CD4-positive, CD25-positive, alpha-beta regulatory T cell (primary cell): ENCODE measurements around the gene UGT1A9. TPM values are rescaled to one million over a fixed set of nuclear protein-coding genes. Genes with fewer than 3 reads are reported as not detected.
"Not testable (repeated sequence)": the region's sequence is repeated elsewhere in the genome, so short reads cannot be mapped to it uniquely, and the experiment has no call there.

Experiments used
- ATAC-seq, 2 donors: fragments of 150-1000 bp; cut with Tn5 transposase; one replicate each; pipeline ENCODE4 v1.10.0; 2021; ENCODE audit warnings: low read depth in 2 of 2, moderate number of reproducible peaks in 2 of 2, moderate library complexity in 1 of 2
- DNase-seq, 3 donors: peaks; one replicate each; pipeline versions ENCODE4 v3.0.0 to v3.0.0-alpha.2; 2012 to 2022; ENCODE audit warnings: mixed read lengths in 1 of 3
- H3K27ac ChIP-seq: one replicate; pipeline ENCODE4 v1.7.0; 2013; ENCODE audit warnings: mild to moderate bottlenecking, low read length; ENCODE audit not compliant: insufficient read depth, poor library complexity, severe bottlenecking
- H3K27me3 ChIP-seq: one replicate; pipeline ENCODE4 v1.7.0; 2013; ENCODE audit warnings: low read length; ENCODE audit not compliant: control insufficient read depth, insufficient read depth
- H3K36me3 ChIP-seq: one replicate; pipeline ENCODE4 v1.7.0; 2013; ENCODE audit warnings: mild to moderate bottlenecking, low read length, moderate library complexity; ENCODE audit not compliant: control insufficient read depth, insufficient read depth
- H3K4me1 ChIP-seq: 2 replicates; pipeline ENCODE4 v1.7.0; 2013; ENCODE audit warnings: mild to moderate bottlenecking, low read length; ENCODE audit not compliant: insufficient read depth, control insufficient read depth, poor library complexity, severe bottlenecking
- H3K4me3 ChIP-seq: one replicate; pipeline ENCODE4 v1.7.0; 2013; ENCODE audit warnings: low read depth, mild to moderate bottlenecking, low read length, moderate library complexity
- H3K9me3 ChIP-seq, 2 experiments: 1 replicate in 1 of 2; 2 replicates in 1 of 2; pipeline ENCODE4 v1.7.0; 2013; ENCODE audit warnings: low read length in 2 of 2, mild to moderate bottlenecking in 1 of 2, moderate library complexity in 1 of 2; ENCODE audit not compliant: control insufficient read depth in 2 of 2
- H3K27ac Mint-ChIP-seq, 3 donors: one replicate each; pipeline ENCODE4 v1.8.0; 2020 to 2022; ENCODE audit warnings: mild to moderate bottlenecking in 3 of 3, mixed read lengths in 3 of 3, moderate library complexity in 2 of 3
- H3K27me3 Mint-ChIP-seq: one replicate; pipeline ENCODE4 v1.8.0; 2022; ENCODE audit warnings: mild to moderate bottlenecking, mixed read lengths
- H3K36me3 Mint-ChIP-seq: one replicate; pipeline ENCODE4 v1.8.0; 2020; ENCODE audit warnings: mixed read lengths
- H3K4me1 Mint-ChIP-seq, 4 donors: one replicate each; pipeline ENCODE4 v1.8.0; 2020 to 2022; ENCODE audit warnings: mixed read lengths in 4 of 4, mild to moderate bottlenecking in 1 of 4
- H3K4me3 Mint-ChIP-seq, 4 donors: one replicate each; pipeline ENCODE4 v1.8.0; 2020 to 2022; ENCODE audit warnings: mild to moderate bottlenecking in 4 of 4, mixed read lengths in 4 of 4, moderate library complexity in 3 of 4
- H3K9me3 Mint-ChIP-seq, 7 donors: one replicate each; pipeline ENCODE4 v1.8.0; 2020 to 2022; ENCODE audit warnings: mixed read lengths in 7 of 7, mild to moderate bottlenecking in 3 of 7, moderate library complexity in 2 of 7
- polyA plus RNA-seq, 4 donors: library from polyadenylated mRNA; unstranded; fragments of 300-500 nt; fragmentation: Illumina TruSeq; gene quantifications; one replicate each; pipeline ENCODE4 v1.2.3, GENCODE V29; 2021
- total RNA-seq: library from RNA; stranded (reverse); gene quantifications from one replicate; pipeline ENCODE4 v1.2.3, GENCODE V29; 2022

The UGT1A9 gene
- total and polyA plus RNA-seq, 5 donors from 2014 or later = not detected

GRCh38 chr2:233713262-233713615 lies 41.5 kb downstream of the UGT1A9 start:
- H3K4me1 Mint-ChIP-seq = no peaks in the 10 kb centered on the region
- Histone ChIP-seq H3K9me3 (no peaks in the 10 kb centered on the region), H3K27me3 (peaks cover 9% of the 10 kb centered on the region), H3K4me1 (no peaks in the 10 kb centered on the region), H3K27ac (no peak overlapping the region), H3K36me3 (no peaks in the 10 kb centered on the region), H3K4me3 (no peak overlapping the region)
- no peak for DNase-seq
- H3K4me3 Mint-ChIP-seq = no peak overlapping the region
- no peak overlapping the region for H3K27ac Mint-ChIP-seq
- peaks cover 0 to 1% (median 0%) of the 10 kb centered on the region in 7 donors for H3K9me3 Mint-ChIP-seq
- H3K27me3 Mint-ChIP-seq = peaks cover 22% of the 10 kb centered on the region
- ATAC-seq = no peak
- H3K36me3 Mint-ChIP-seq = no peaks in the 10 kb centered on the region

- no peak overlapping the region for H3K4me3 Mint-ChIP-seq
- peaks cover 5% of the 10 kb centered on the region for H3K27me3 ChIP-seq
- peaks cover 17% of the 10 kb centered on the region for H3K27me3 Mint-ChIP-seq
- H3K4me1 ChIP-seq = no peaks in the 10 kb centered on the region
- H3K27ac ChIP-seq = no peak overlapping the region
- no peaks in the 10 kb centered on the region for H3K36me3 ChIP-seq
- no peaks in the 10 kb centered on the region for H3K4me1 Mint-ChIP-seq
- no peak overlapping the region for H3K4me3 ChIP-seq
- ATAC-seq = no peak
- H3K36me3 Mint-ChIP-seq = no peaks in the 10 kb centered on the region
- H3K9me3 ChIP-seq = no peaks in the 10 kb centered on the region
- no peak overlapping the region for H3K27ac Mint-ChIP-seq
- DNase-seq = no peak
- H3K9me3 Mint-ChIP-seq = peaks cover 0 to 1% (median 0%) of the 10 kb centered on the region in 7 donors
These were observed 42.4 kb downstream of the UGT1A9 start for GRCh38 chr2:233714121-233714520.

GRCh38 chr2:233718552-233718951 lies 46.9 kb downstream of the UGT1A9 start, which contains the start of gene UGT1A4:
TSS of gene UGT1A4 (plus strand) at chr2:233718736. CDS start at chr2:233718821, 85 bp downstream.
- no peaks in the 10 kb centered on the region for H3K4me1 Mint-ChIP-seq
- no peak for DNase-seq
- no peaks in the 10 kb centered on the region for H3K4me1 ChIP-seq
- no peak within 1 kb of the TSS for H3K27ac ChIP-seq
- H3K4me3 ChIP-seq = no peak within 1 kb of the TSS
- no peaks in the 10 kb centered on the region for H3K36me3 ChIP-seq
- H3K9me3 Mint-ChIP-seq = peaks cover 0 to 1% (median 0%) of the 10 kb centered on the region in 7 donors
- no peaks in the 10 kb centered on the region for H3K27me3 ChIP-seq
- H3K36me3 Mint-ChIP-seq = no peaks in the 10 kb centered on the region
- no peaks in the 10 kb centered on the region for H3K9me3 ChIP-seq
- no peak for ATAC-seq
- no peak within 1 kb of the TSS for H3K27ac Mint-ChIP-seq
- H3K4me3 Mint-ChIP-seq = peak within 1 kb of the TSS in 1 of 4 donors; percentile 13
- peaks cover 15% of the 10 kb centered on the region for H3K27me3 Mint-ChIP-seq

- H3K4me1 ChIP-seq = no peaks in the 10 kb centered on the region
- H3K9me3 ChIP-seq = no peaks in the 10 kb centered on the region
- no peaks in the 10 kb centered on the region for H3K27me3 ChIP-seq
- Mint-ChIP-seq H3K4me1 (no peaks in the 10 kb centered on the region), H3K27me3 (peaks cover 4% of the 10 kb centered on the region), H3K36me3 (no peaks in the 10 kb centered on the region), H3K27ac (no peak within 1 kb of the TSS), H3K9me3 (peaks cover 0 to 6% (median 0%) of the 10 kb centered on the region in 7 donors), H3K4me3 (no peak within 1 kb of the TSS)
- no peak within 1 kb of the TSS for H3K4me3 ChIP-seq
- no peaks in the 10 kb centered on the region for H3K36me3 ChIP-seq
- ATAC-seq (no peak), DNase-seq (no peak)
- H3K27ac ChIP-seq = no peak within 1 kb of the TSS
These were observed 57.1 kb downstream of the UGT1A9 start, which contains the start of gene UGT1A3 for GRCh38 chr2:233728723-233729301. TSS of gene UGT1A3 (plus strand) at chr2:233729042. CDS start at chr2:233729127, 85 bp downstream.

- ATAC-seq, H3K4me3 ChIP-seq, H3K36me3 Mint-ChIP-seq, H3K27ac Mint-ChIP-seq, H3K4me1 Mint-ChIP-seq, H3K9me3 Mint-ChIP-seq, H3K4me1 ChIP-seq, H3K9me3 ChIP-seq, H3K36me3 ChIP-seq, DNase-seq, H3K27ac ChIP-seq, H3K27me3 ChIP-seq, H3K4me3 Mint-ChIP-seq: not testable (repeated sequence)
- H3K27me3 Mint-ChIP-seq = peaks cover 11% of the 10 kb centered on the region
These were observed 65.4 kb downstream of the UGT1A9 start for GRCh38 chr2:233736868-233737653.

- Histone ChIP-seq H3K4me1 (no peaks in the 10 kb centered on the region), H3K9me3 (no peaks in the 10 kb centered on the region), H3K4me3 (no peak overlapping the region), H3K27me3 (peaks cover 2% of the 10 kb centered on the region), H3K27ac (no peak overlapping the region), H3K36me3 (no peaks in the 10 kb centered on the region)
- Mint-ChIP-seq H3K4me3 (no peak overlapping the region), H3K27ac (no peak overlapping the region), H3K9me3 (no peaks in the 10 kb centered on the region), H3K27me3 (peaks cover 16% of the 10 kb centered on the region), H3K4me1 (no peaks in the 10 kb centered on the region), H3K36me3 (no peaks in the 10 kb centered on the region)
- ATAC-seq (no peak), DNase-seq (no peak)
These were observed 69.2 kb downstream of the UGT1A9 start for GRCh38 chr2:233740870-233741269.

GRCh38 chr2:233743464-233744259 lies 72.0 kb downstream of the UGT1A9 start:
- Histone ChIP-seq H3K36me3 (no peaks in the 10 kb centered on the region), H3K27me3 (peaks cover 7% of the 10 kb centered on the region), H3K4me1 (no peaks in the 10 kb centered on the region), H3K27ac (no peak overlapping the region), H3K4me3 (no peak overlapping the region), H3K9me3 (no peaks in the 10 kb centered on the region)
- DNase-seq (no peak), ATAC-seq (no peak)
- Mint-ChIP-seq H3K27ac (no peak overlapping the region), H3K36me3 (no peaks in the 10 kb centered on the region), H3K4me3 (no peak overlapping the region), H3K4me1 (no peaks in the 10 kb centered on the region), H3K27me3 (peaks cover 11% of the 10 kb centered on the region), H3K9me3 (peaks cover 0 to 2% (median 0%) of the 10 kb centered on the region in 7 donors)
